GM12878 (cell line): ENCODE results near the gene KAZN. TPM values are rescaled to one million over a fixed set of nuclear protein-coding genes. Genes with fewer than 3 reads are reported as not detected.

Experiments
- ATAC-seq: fragments of 200-7000 bp; cut with Tn5 transposase; 3 replicates; pipeline ENCODE4 v1.9.1; 2020; ENCODE audit warnings: mild to moderate bottlenecking, moderate library complexity
- BruUV-seq: library from RNA; stranded (reverse); fragments of 400-500 nt; replicated peaks from 2 replicates; lab custom pipeline; 2021; lab: Mats Ljungman, UMichigan
- CTCF ChIA-PET: fragments of 300-600 bp; sonication (Branson Sonifier 250); formaldehyde crosslinking; extraction: SDS; loops from one replicate; lab custom pipeline; 2021; ENCODE audit warnings: inconsistent platforms; lab: Yijun Ruan, JAX
- POLR2A ChIA-PET: fragments of 350-600 bp; formaldehyde crosslinking; extraction: SDS; loops from one replicate; lab custom pipeline; 2021; ENCODE audit warnings: inconsistent platforms; lab: Charles Lee
- RAD21 ChIA-PET: fragments of 300-600 bp; sonication (Branson Sonifier 250); formaldehyde crosslinking; loops from one replicate; lab custom pipeline; 2023; ENCODE audit warnings: antibody characterized with exemption; ENCODE audit not compliant: unreplicated experiment; lab: Charles Lee
- SMC1A ChIA-PET: fragments of 300-600 bp; sonication (Branson Sonifier 250); formaldehyde crosslinking; loops from one replicate; lab custom pipeline; 2023; ENCODE audit not compliant: unreplicated experiment, uncharacterized antibody; lab: Charles Lee
- DNase-seq: peaks from one replicate; pipeline ENCODE4 v3.0.0-alpha.2; 2011; ENCODE audit warnings: low read depth, low spot score
- FAIRE-seq: peaks from 3 replicates; lab custom pipeline; 2011; peaks lifted over from hg19 to GRCh38; lab: Jason Lieb, UNC
- H2AFZ ChIP-seq: 2 replicates; pipeline ENCODE4 v1.6.0; 2011; ENCODE audit warnings: low read depth, low read length, control low read depth; ENCODE audit not compliant: control insufficient read depth
- H3K27ac ChIP-seq: 2 replicates; pipeline ENCODE4 v1.5.1; 2011; ENCODE audit warnings: control low read depth; ENCODE audit not compliant: control insufficient read depth, insufficient read depth
- H3K27me3 ChIP-seq, 2 experiments: replicated peaks in 1 of 2; 2 replicates each; pipeline versions ENCODE4 v1.6.0 to v1.6.1; 2011; ENCODE audit warnings: low read length in 1 of 2; ENCODE audit not compliant: control insufficient read depth in 2 of 2, insufficient read depth in 2 of 2
- H3K36me3 ChIP-seq, 2 experiments: 2 replicates each; pipeline ENCODE4 v1.5.1; 2011; ENCODE audit warnings: low read length in 1 of 2; ENCODE audit not compliant: control insufficient read depth in 2 of 2, insufficient read depth in 2 of 2
- H3K4me1 ChIP-seq: 2 replicates; pipeline ENCODE4 v1.6.1; 2011; ENCODE audit warnings: mild to moderate bottlenecking, low read length, moderate library complexity, mixed read lengths; ENCODE audit not compliant: control insufficient read depth, insufficient read depth
- H3K4me2 ChIP-seq: 2 replicates; pipeline ENCODE4 v1.6.0; 2011; ENCODE audit warnings: control low read depth; ENCODE audit not compliant: control insufficient read depth, insufficient read depth
- H3K4me3 ChIP-seq: fragments of 200-600 bp; sonication (generic); 2 replicates; pipeline ENCODE4 v1.5.1; 2016
- H3K79me2 ChIP-seq: 2 replicates; pipeline ENCODE4 v1.6.0; 2011; ENCODE audit warnings: low read length; ENCODE audit not compliant: control insufficient read depth, insufficient read depth
- H3K9ac ChIP-seq: 2 replicates; pipeline ENCODE4 v1.8.0; 2011; ENCODE audit warnings: low read length, control low read depth, mixed read lengths; ENCODE audit not compliant: control insufficient read depth, insufficient read depth
- H3K9me3 ChIP-seq: replicated peaks from 3 replicates; pipeline ENCODE4 v1.5.1; 2011; ENCODE audit warnings: mild to moderate bottlenecking, low read length; ENCODE audit not compliant: control insufficient read depth, insufficient read depth
- H4K20me1 ChIP-seq: 2 replicates; pipeline ENCODE4 v1.6.0; 2011; ENCODE audit not compliant: control insufficient read depth, insufficient read depth
- BCL11A ChIP-seq: IDR thresholded peaks from 2 replicates; pipeline ENCODE4 v1.6.1; 2011; ENCODE audit warnings: low read depth, low read length
- BMI1 ChIP-seq: fragments of 450-650 bp; IDR thresholded peaks from 2 replicates; pipeline ENCODE4 v1.6.1; 2016; ENCODE audit warnings: mild to moderate bottlenecking, moderate library complexity, borderline replicate concordance
- HCFC1 ChIP-seq: fragments of 150-350 bp; IDR thresholded peaks from 2 replicates; pipeline ENCODE4 v1.6.1; 2014; ENCODE audit warnings: low read length
- IKZF1 ChIP-seq: fragments of 450-650 bp; conservative IDR thresholded peaks from 2 replicates; pipeline ENCODE4 v1.6.1; 2017; ENCODE audit warnings: antibody characterized with exemption, mild to moderate bottlenecking
- IRF4 ChIP-seq: IDR thresholded peaks from 2 replicates; pipeline ENCODE4 v1.6.1; 2011; ENCODE audit warnings: low read depth, low read length
- NBN ChIP-seq: fragments of 450-650 bp; IDR thresholded peaks from 2 replicates; pipeline ENCODE4 v1.6.1; 2016
- NRF1 ChIP-seq: conservative IDR thresholded peaks from 2 replicates; pipeline ENCODE4 v1.6.1; 2011; ENCODE audit warnings: mild to moderate bottlenecking, low read depth, low read length, improper control_type of control experiment
- RAD21 ChIP-seq: IDR thresholded peaks from 2 replicates; pipeline ENCODE4 v1.6.1; 2011; ENCODE audit warnings: mild to moderate bottlenecking, low read depth, low read length, moderate library complexity; ENCODE audit not compliant: insufficient read depth
- SMARCA5 ChIP-seq: fragments of 450-650 bp; IDR thresholded peaks from 2 replicates; pipeline ENCODE4 v1.6.1; 2017; ENCODE audit warnings: mild to moderate bottlenecking
- STAT1 ChIP-seq: fragments of 450-650 bp; conservative IDR thresholded peaks from 2 replicates; pipeline ENCODE4 v1.6.1; 2014; ENCODE audit warnings: antibody characterized with exemption, mild to moderate bottlenecking
- TBL1XR1 ChIP-seq: IDR thresholded peaks from 2 replicates; pipeline ENCODE4 v1.6.1; 2012; ENCODE audit warnings: low read depth, low read length, improper control_type of control experiment
- TCF7 ChIP-seq: IDR thresholded peaks from 2 replicates; pipeline ENCODE4 v1.6.1; 2014; ENCODE audit warnings: antibody characterized with exemption, borderline replicate concordance
- ZBED1 ChIP-seq: IDR thresholded peaks from 2 replicates; pipeline ENCODE4 v1.6.1; 2016; ENCODE audit warnings: borderline replicate concordance
- WGBS: methylation state at CpG from one replicate; pipeline ENCODE4 v1.1.6; 2016; ENCODE audit warnings: low lambda C conversion rate; ENCODE audit not compliant: insufficient replicate concordance, insufficient coverage; ENCODE audit errors: missing lambda C conversion rate; 5-methylcytosine and 5-hydroxymethylcytosine counted together
- in situ Hi-C: fragments of 300-500 bp; cut with MboI; formaldehyde crosslinking; loops from 9 replicates; pipeline ENCODE4 v1.14.3; 2018; ENCODE audit warnings: mixed read lengths
- intact Hi-C: fragments of 100-400 bp; cut with micrococcal nuclease; formaldehyde crosslinking; loops from one replicate; pipeline ENCODE4 v1.14.2; 2022; ENCODE audit not compliant: unreplicated experiment
- polyA plus RNA-seq, 11 experiments: library from polyadenylated mRNA; depleted of rRNA in 4 of 11; unstranded in 6 of 11; stranded (reverse) in 5 of 11; fragments of >200 nt; fragmentation: Nextera tagmentation in 4 of 11; fragmentation: Illumina TruSeq in 1 of 11; extraction: Ambion mirVana in 4 of 11; extraction: Trizol in 1 of 11; gene quantifications; 1 replicate in 1 of 11; 2 replicates in 10 of 11; pipeline versions ENCODE4 v1.2.1 to v1.2.3, GENCODE V29; 2011 to 2016; ENCODE audit warnings: inconsistent platforms in 2 of 11, missing spikeins in 2 of 11, low read depth in 1 of 11
- total RNA-seq, 4 experiments: library from RNA; depleted of rRNA in 3 of 4; stranded (reverse); fragments of >200 nt in 3 of 4; fragmentation: Illumina TruSeq in 1 of 4; extraction: Trizol in 1 of 4; gene quantifications; 2 replicates each; pipeline versions ENCODE4 v1.2.1 to v1.2.3, GENCODE V29; 2013 to 2021
- TF ChIP-seq, protein P1 (sequence below): fragments of 450-650 bp; IDR thresholded peaks from 2 replicates; pipeline ENCODE4 v1.6.1; 2017; ENCODE audit warnings: low read depth, mild to moderate bottlenecking, moderate library complexity
- TF ChIP-seq, protein P2 (sequence below): fragments of 450-650 bp; IDR thresholded peaks from 2 replicates; pipeline ENCODE4 v1.6.1; 2016; ENCODE audit warnings: mild to moderate bottlenecking
- TF ChIP-seq, protein P3 (sequence below): IDR thresholded peaks from 2 replicates; pipeline ENCODE4 v1.6.1; 2012; ENCODE audit warnings: low read depth, low read length, improper control_type of control experiment
- TF ChIP-seq, protein P4 (sequence below): fragments of 450-650 bp; IDR thresholded peaks from 2 replicates; pipeline ENCODE4 v1.6.1; 2014; ENCODE audit warnings: mild to moderate bottlenecking
- TF ChIP-seq, protein P5 (sequence below): fragments of 450-650 bp; IDR thresholded peaks from 2 replicates; pipeline ENCODE4 v1.6.1; 2017; ENCODE audit warnings: mild to moderate bottlenecking

Gene KAZN
- total and polyA plus RNA-seq, 10 of the 15 experiments (the other 5 are each of a cell fraction or from before 2014, with no cell fraction given), result 0.72 to 4.0 (median 1.2) TPM

DNA sequence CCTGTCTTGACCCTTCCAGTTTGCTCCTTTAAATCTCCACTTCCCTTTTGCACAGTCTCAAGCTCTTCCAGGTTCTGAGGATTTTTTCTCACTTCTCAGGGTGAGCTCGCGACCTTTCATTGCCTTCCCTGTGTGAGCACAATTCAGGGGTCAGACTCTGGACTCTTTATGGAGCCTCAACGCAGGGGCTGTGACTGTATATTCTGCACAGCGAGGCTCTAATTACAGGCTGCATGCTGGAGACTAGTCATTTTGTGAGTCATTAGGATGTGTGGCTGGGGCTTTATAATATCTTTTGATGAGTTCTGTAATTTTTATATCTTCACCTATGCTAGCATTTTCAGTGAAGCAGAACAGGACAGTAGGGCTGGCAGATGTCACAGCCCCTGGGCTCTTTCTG is 270.7 kb downstream of the KAZN start:
- POLR2A ChIA-PET, result no interaction called here
- no peak overlapping the region for H3K4me2 ChIP-seq
- no peak overlapping the region for H3K4me3 ChIP-seq
- H4K20me1 ChIP-seq, result no peaks in the 10 kb centered on the region
- H3K4me1 ChIP-seq, result no peaks in the 10 kb centered on the region
- TF ChIP-seq, protein P1, sequence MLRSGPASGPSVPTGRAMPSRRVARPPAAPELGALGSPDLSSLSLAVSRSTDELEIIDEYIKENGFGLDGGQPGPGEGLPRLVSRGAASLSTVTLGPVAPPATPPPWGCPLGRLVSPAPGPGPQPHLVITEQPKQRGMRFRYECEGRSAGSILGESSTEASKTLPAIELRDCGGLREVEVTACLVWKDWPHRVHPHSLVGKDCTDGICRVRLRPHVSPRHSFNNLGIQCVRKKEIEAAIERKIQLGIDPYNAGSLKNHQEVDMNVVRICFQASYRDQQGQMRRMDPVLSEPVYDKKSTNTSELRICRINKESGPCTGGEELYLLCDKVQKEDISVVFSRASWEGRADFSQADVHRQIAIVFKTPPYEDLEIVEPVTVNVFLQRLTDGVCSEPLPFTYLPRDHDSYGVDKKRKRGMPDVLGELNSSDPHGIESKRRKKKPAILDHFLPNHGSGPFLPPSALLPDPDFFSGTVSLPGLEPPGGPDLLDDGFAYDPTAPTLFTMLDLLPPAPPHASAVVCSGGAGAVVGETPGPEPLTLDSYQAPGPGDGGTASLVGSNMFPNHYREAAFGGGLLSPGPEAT, result no peak
- TF ChIP-seq NRF1 (no peak), SMARCA5 (no peak), ZBED1 (no peak), BMI1 (no peak), TCF7 (no peak), IRF4 (no peak), TBL1XR1 (no peak), STAT1 (no peak), HCFC1 (no peak), IKZF1 (no peak), NBN (no peak), RAD21 (no peak), BCL11A (no peak)
- TF ChIP-seq, protein P2, sequence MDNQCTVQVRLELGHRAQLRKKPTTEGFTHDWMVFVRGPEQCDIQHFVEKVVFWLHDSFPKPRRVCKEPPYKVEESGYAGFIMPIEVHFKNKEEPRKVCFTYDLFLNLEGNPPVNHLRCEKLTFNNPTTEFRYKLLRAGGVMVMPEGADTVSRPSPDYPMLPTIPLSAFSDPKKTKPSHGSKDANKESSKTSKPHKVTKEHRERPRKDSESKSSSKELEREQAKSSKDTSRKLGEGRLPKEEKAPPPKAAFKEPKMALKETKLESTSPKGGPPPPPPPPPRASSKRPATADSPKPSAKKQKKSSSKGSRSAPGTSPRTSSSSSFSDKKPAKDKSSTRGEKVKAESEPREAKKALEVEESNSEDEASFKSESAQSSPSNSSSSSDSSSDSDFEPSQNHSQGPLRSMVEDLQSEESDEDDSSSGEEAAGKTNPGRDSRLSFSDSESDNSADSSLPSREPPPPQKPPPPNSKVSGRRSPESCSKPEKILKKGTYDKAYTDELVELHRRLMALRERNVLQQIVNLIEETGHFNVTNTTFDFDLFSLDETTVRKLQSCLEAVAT, result no peak
- TF ChIP-seq, protein P3, sequence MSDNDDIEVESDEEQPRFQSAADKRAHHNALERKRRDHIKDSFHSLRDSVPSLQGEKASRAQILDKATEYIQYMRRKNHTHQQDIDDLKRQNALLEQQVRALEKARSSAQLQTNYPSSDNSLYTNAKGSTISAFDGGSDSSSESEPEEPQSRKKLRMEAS, result no peak
- TF ChIP-seq, protein P4, sequence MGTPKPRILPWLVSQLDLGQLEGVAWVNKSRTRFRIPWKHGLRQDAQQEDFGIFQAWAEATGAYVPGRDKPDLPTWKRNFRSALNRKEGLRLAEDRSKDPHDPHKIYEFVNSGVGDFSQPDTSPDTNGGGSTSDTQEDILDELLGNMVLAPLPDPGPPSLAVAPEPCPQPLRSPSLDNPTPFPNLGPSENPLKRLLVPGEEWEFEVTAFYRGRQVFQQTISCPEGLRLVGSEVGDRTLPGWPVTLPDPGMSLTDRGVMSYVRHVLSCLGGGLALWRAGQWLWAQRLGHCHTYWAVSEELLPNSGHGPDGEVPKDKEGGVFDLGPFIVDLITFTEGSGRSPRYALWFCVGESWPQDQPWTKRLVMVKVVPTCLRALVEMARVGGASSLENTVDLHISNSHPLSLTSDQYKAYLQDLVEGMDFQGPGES, result no peak
- TF ChIP-seq, protein P5, sequence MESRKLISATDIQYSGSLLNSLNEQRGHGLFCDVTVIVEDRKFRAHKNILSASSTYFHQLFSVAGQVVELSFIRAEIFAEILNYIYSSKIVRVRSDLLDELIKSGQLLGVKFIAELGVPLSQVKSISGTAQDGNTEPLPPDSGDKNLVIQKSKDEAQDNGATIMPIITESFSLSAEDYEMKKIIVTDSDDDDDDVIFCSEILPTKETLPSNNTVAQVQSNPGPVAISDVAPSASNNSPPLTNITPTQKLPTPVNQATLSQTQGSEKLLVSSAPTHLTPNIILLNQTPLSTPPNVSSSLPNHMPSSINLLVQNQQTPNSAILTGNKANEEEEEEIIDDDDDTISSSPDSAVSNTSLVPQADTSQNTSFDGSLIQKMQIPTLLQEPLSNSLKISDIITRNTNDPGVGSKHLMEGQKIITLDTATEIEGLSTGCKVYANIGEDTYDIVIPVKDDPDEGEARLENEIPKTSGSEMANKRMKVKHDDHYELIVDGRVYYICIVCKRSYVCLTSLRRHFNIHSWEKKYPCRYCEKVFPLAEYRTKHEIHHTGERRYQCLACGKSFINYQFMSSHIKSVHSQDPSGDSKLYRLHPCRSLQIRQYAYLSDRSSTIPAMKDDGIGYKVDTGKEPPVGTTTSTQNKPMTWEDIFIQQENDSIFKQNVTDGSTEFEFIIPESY, result no peak
- no peak overlapping the region for H3K27ac ChIP-seq
- DNase-seq, result no peak
- no peaks in the 10 kb centered on the region for H3K36me3 ChIP-seq
- H3K9ac ChIP-seq, result no peak overlapping the region
- RAD21 ChIA-PET, result no interaction called here
- SMC1A ChIA-PET, result interaction anchor here (0.8 kb wide), 1 partner anchor 10 kb away, joined by 3 read pairs; no protein-coding TSS in a partner anchor
- FAIRE-seq, result no peak
- intact Hi-C loops (no loop called here), in situ Hi-C loops (no loop called here)
- no peak for ATAC-seq
- 48% methylated on average over 4 of the region's 4 CpGs for WGBS
- no peaks in the 10 kb centered on the region for H3K9me3 ChIP-seq
- no peaks in the 10 kb centered on the region for H3K79me2 ChIP-seq
- no peak overlapping the region for H2AFZ ChIP-seq
- BruUV-seq, result no TSS peak
- CTCF ChIA-PET, result no interaction called here
- no peaks in the 10 kb centered on the region; a peak in 1 of 4 replicates for H3K27me3 ChIP-seq
